GM23338 (cell line): ENCODE results near the gene VGLL4. TPM values are rescaled to one million over a fixed set of nuclear protein-coding genes. Genes with fewer than 3 reads are reported as not detected.

ENCODE experiments used
- ATAC-seq: fragments of 200-7000 bp; cut with Tn5 transposase; 3 replicates; pipeline ENCODE4 v1.9.1; 2020
- DNase-seq: peaks from one replicate; pipeline ENCODE4 v3.0.0-alpha.2; 2015; ENCODE audit warnings: low spot score
- H2AFZ ChIP-seq: fragments of 200-600 bp; sonication (generic); 2 replicates; pipeline ENCODE4 v1.8.0; 2016; ENCODE audit warnings: antibody characterized with exemption, mild to moderate bottlenecking, moderate library complexity
- H3F3A ChIP-seq: fragments of 200-600 bp; sonication (generic); replicated peaks from 2 replicates; pipeline ENCODE4 v1.8.0; 2017; ENCODE audit warnings: antibody characterized with exemption, mixed run types, low read depth
- H3K27ac ChIP-seq: fragments of 200-600 bp; sonication (generic); 2 replicates; pipeline ENCODE4 v1.6.1; 2016; ENCODE audit warnings: low read depth
- H3K27me3 ChIP-seq: fragments of 200-600 bp; sonication (generic); 2 replicates; pipeline ENCODE4 v1.8.0; 2016; ENCODE audit warnings: mild to moderate bottlenecking, mixed run types, moderate library complexity; ENCODE audit not compliant: insufficient read depth
- H3K36me3 ChIP-seq: fragments of 200-600 bp; sonication (generic); 2 replicates; pipeline ENCODE4 v1.8.0; 2016; ENCODE audit warnings: mild to moderate bottlenecking; ENCODE audit not compliant: insufficient read depth
- H3K4me1 ChIP-seq: fragments of 200-600 bp; sonication (generic); 2 replicates; pipeline ENCODE4 v1.8.0; 2016; ENCODE audit warnings: mild to moderate bottlenecking, moderate library complexity; ENCODE audit not compliant: insufficient read depth
- H3K4me2 ChIP-seq: fragments of 200-600 bp; sonication (generic); 2 replicates; pipeline ENCODE4 v1.7.1; 2017; ENCODE audit warnings: mixed run types
- H3K4me3 ChIP-seq: fragments of 200-600 bp; sonication (generic); 2 replicates; pipeline ENCODE4 v1.6.1; 2016; ENCODE audit warnings: mixed run types
- H3K79me2 ChIP-seq: fragments of 200-600 bp; sonication (generic); replicated peaks from 2 replicates; pipeline ENCODE4 v1.8.0; 2017; ENCODE audit warnings: mild to moderate bottlenecking; ENCODE audit not compliant: insufficient read depth
- H3K9me2 ChIP-seq: fragments of 200-600 bp; sonication (generic); 2 replicates; pipeline ENCODE4 v1.8.0; 2017; ENCODE audit not compliant: insufficient read depth
- H4K20me1 ChIP-seq: fragments of 200-600 bp; sonication (generic); replicated peaks from 2 replicates; pipeline ENCODE4 v1.8.0; 2017; ENCODE audit warnings: mild to moderate bottlenecking; ENCODE audit not compliant: insufficient read depth
- H3K27ac Mint-ChIP-seq: 2 replicates; pipeline ENCODE4 v1.8.0; 2020; ENCODE audit warnings: inconsistent platforms, mild to moderate bottlenecking, moderate library complexity, mixed read lengths
- H3K27me3 Mint-ChIP-seq: 3 replicates; pipeline ENCODE4 v1.8.0; 2022; ENCODE audit warnings: low read depth, mild to moderate bottlenecking, moderate library complexity, mixed read lengths, inconsistent platforms; ENCODE audit not compliant: insufficient read depth, poor library complexity
- H3K36me3 Mint-ChIP-seq: 3 replicates; pipeline ENCODE4 v1.8.0; 2021; ENCODE audit warnings: low read depth, mild to moderate bottlenecking, inconsistent platforms, moderate library complexity, mixed read lengths
- H3K4me1 Mint-ChIP-seq: 3 replicates; pipeline ENCODE4 v1.8.0; 2020; ENCODE audit warnings: mild to moderate bottlenecking, inconsistent platforms, mixed read lengths
- H3K4me3 Mint-ChIP-seq: 3 replicates; pipeline ENCODE4 v1.8.0; 2021; ENCODE audit warnings: moderate library complexity, mild to moderate bottlenecking, inconsistent platforms, mixed read lengths
- H3K9me3 Mint-ChIP-seq: 3 replicates; pipeline ENCODE4 v1.8.0; 2020; ENCODE audit warnings: moderate library complexity, mild to moderate bottlenecking, inconsistent platforms, mixed read lengths
- CREB1 ChIP-seq: fragments of 250-450 bp; sonication (Bioruptor Pico); IDR thresholded peaks from 2 replicates; pipeline ENCODE4 v1.5.0; 2020; ENCODE audit warnings: low read depth, mild to moderate bottlenecking, moderate library complexity
- EZH2phosphoT487 ChIP-seq: fragments of 200-600 bp; sonication (generic); IDR thresholded peaks from one replicate; pipeline ENCODE4 v1.8.1; 2018; ENCODE audit warnings: antibody characterized with exemption; ENCODE audit not compliant: unreplicated experiment
- POLR2AphosphoS5 ChIP-seq: IDR thresholded peaks from 2 replicates; pipeline ENCODE4 v1.6.1; 2016; ENCODE audit warnings: antibody characterized with exemption, low read depth
- REST ChIP-seq: IDR thresholded peaks from one replicate; pipeline ENCODE4 v1.6.1; 2018; ENCODE audit warnings: antibody characterized with exemption; ENCODE audit not compliant: unreplicated experiment
- polyA plus RNA-seq: library from polyadenylated mRNA; unstranded; fragments of >200 nt; fragmentation: Nextera tagmentation; extraction: Ambion mirVana; gene quantifications from 2 replicates; pipeline ENCODE4 v1.2.1, GENCODE V29; 2016
- total RNA-seq: library from RNA; depleted of rRNA; stranded (reverse); fragments of >200 nt; shearing (Covaris generic); gene quantifications from 2 replicates; pipeline ENCODE4 v1.2.3, GENCODE V29; 2014
- TF ChIP-seq, protein P1 (sequence below), 2 experiments: fragments of 200-600 bp in 1 of 2; sonication (generic) in 1 of 2; conservative IDR thresholded peaks; 2 replicates each; pipeline versions ENCODE4 v1.5.1 to v1.6.1; 2016 to 2017; ENCODE audit warnings: antibody characterized with exemption in 2 of 2, low read depth in 2 of 2, mild to moderate bottlenecking in 2 of 2, moderate library complexity in 1 of 2

VGLL4 gene
- total and polyA plus RNA-seq, 2 experiments from 2014 or later, result 20.8 to 45.9 TPM

DNA sequence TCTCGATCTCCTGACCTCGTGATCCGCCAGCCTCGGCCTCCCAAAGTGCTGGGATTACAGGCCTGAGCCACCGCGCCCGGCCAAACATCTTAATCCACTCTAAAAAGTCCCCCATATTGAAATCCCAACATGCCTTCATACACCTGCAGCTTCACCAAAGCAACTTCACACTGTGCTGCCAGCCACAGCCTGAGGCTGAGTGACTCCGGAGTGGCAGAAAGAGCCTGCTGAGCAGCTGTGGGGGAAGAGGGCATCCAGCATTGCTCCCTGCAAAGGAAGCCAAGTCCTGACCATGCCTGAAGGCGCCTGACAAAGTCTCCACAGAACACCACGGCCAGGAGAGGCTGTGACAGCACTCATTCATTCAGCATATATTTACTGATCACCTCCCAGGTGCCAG, 21.6 kb upstream of the VGLL4 start:
- Histone ChIP-seq H3K9me2 (no peaks in the 10 kb centered on the region), H4K20me1 (no peaks in the 10 kb centered on the region), H3K27me3 (no peaks in the 10 kb centered on the region), H3K36me3 (no peaks in the 10 kb centered on the region), H3K4me2 (no peak overlapping the region), H3K79me2 (peaks cover 3% of the 10 kb centered on the region), H2AFZ (no peak overlapping the region), H3K4me3 (no peak overlapping the region), H3F3A (no peaks in the 10 kb centered on the region), H3K27ac (no peak overlapping the region), H3K4me1 (peaks cover 8% of the 10 kb centered on the region; the same call in 1 of the 2 replicates)
- peaks cover 15% of the 10 kb centered on the region for H3K4me1 Mint-ChIP-seq
- no peak overlapping the region for H3K27ac Mint-ChIP-seq
- no peak overlapping the region for H3K4me3 Mint-ChIP-seq
- TF ChIP-seq, protein P1, sequence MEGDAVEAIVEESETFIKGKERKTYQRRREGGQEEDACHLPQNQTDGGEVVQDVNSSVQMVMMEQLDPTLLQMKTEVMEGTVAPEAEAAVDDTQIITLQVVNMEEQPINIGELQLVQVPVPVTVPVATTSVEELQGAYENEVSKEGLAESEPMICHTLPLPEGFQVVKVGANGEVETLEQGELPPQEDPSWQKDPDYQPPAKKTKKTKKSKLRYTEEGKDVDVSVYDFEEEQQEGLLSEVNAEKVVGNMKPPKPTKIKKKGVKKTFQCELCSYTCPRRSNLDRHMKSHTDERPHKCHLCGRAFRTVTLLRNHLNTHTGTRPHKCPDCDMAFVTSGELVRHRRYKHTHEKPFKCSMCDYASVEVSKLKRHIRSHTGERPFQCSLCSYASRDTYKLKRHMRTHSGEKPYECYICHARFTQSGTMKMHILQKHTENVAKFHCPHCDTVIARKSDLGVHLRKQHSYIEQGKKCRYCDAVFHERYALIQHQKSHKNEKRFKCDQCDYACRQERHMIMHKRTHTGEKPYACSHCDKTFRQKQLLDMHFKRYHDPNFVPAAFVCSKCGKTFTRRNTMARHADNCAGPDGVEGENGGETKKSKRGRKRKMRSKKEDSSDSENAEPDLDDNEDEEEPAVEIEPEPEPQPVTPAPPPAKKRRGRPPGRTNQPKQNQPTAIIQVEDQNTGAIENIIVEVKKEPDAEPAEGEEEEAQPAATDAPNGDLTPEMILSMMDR (conservative IDR thresholded peaks at IDR 0.05; ENCODE audit: low read depth in 2 of 2), result no peak
- no peak for TF ChIP-seq REST
- no peak for TF ChIP-seq CREB1
- no peak for TF ChIP-seq POLR2AphosphoS5
- no peaks in the 10 kb centered on the region; the same call in 2 of the 3 replicates for H3K9me3 Mint-ChIP-seq
- H3K27me3 Mint-ChIP-seq, result peaks cover 5% of the 10 kb centered on the region
- DNase-seq (no peak), ATAC-seq (no peak)
- no peaks in the 10 kb centered on the region for H3K36me3 Mint-ChIP-seq

DNA sequence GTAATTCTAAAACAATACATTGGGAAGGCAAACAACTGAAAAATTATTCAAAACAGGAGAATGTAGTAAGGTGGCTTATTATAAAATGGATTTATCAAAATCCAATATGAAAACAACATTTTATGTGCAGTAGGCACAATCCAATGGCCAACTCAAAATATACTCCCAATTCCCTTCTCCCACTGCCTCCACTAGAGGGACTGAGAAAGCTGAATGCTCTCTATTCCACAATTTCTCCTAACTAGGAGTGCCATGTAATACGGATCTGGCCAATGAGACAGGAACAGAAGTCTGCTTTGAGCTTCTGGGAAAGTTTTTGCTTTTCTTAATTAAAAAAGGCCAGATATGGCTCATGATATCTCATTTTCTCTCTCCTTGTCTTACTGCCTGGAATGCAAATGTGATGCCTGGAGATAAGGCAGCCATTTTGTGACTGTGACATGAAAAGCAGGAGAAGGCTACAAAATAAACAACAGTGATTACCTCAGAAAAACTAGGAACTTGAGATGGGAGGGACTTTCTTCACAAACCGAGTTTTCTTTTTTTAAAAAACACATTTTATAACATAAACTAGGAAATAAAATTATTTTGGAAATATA, 18.8 kb upstream of the VGLL4 start:
- no peaks in the 10 kb centered on the region; the same call in 2 of the 3 replicates for H3K9me3 Mint-ChIP-seq
- TF ChIP-seq, protein P1 (conservative IDR thresholded peaks at IDR 0.05; ENCODE audit: low read depth in 2 of 2), result peak; percentile 52 to 69
- no peak for TF ChIP-seq EZH2phosphoT487
- H3K27me3 ChIP-seq, result no peaks in the 10 kb centered on the region
- DNase-seq, result peak; percentile 62
- H3K36me3 ChIP-seq, result no peaks in the 10 kb centered on the region
- H3K4me2 ChIP-seq, result no peak overlapping the region
- H4K20me1 ChIP-seq, result no peaks in the 10 kb centered on the region
- H2AFZ ChIP-seq, result no peak overlapping the region
- ATAC-seq, result peak; percentile 57; the same call in 2 of the 3 replicates
- peaks cover 3% of the 10 kb centered on the region for H3K27me3 Mint-ChIP-seq
- H3K9me2 ChIP-seq, result no peaks in the 10 kb centered on the region
- H3K4me1 Mint-ChIP-seq, result peaks cover 4% of the 10 kb centered on the region
- H3K4me1 ChIP-seq, result no peaks in the 10 kb centered on the region
- H3K4me3 Mint-ChIP-seq, result no peak overlapping the region
- no peak overlapping the region for H3K27ac Mint-ChIP-seq
- no peaks in the 10 kb centered on the region for H3K36me3 Mint-ChIP-seq
- no peaks in the 10 kb centered on the region for H3F3A ChIP-seq
- H3K79me2 ChIP-seq, result peaks cover 2% of the 10 kb centered on the region
- H3K27ac ChIP-seq, result no peak overlapping the region
- no peak overlapping the region for H3K4me3 ChIP-seq
